NK-92 (cell line): ENCODE data around the gene MGA.

Source experiments
- DNase-seq: peaks from one replicate; lab custom pipeline; 2025; ENCODE audit not compliant: unreplicated experiment; lab: John Stamatoyannopoulos, UW

The MGA gene

GRCh38 chr15:41780266-41780665 lies 120.1 kb downstream of the MGA start:
- no peak for DNase-seq

- no peak for DNase-seq
Observed at GRCh38 chr15:41780727-41781126, 120.5 kb downstream of the MGA start.

GRCh38 chr15:41782371-41783282 lies 122.4 kb downstream of the MGA start:
- no peak for DNase-seq

- DNase-seq: no peak
Observed at GRCh38 chr15:41783296-41783695, 123.1 kb downstream of the MGA start.

- no peak for DNase-seq
Observed at GRCh38 chr15:41788262-41788661, 128.1 kb downstream of the MGA start.

GRCh38 chr15:41789236-41789635 lies 129.0 kb downstream of the MGA start:
- no peak for DNase-seq

GRCh38 chr15:41789662-41790061 lies 129.5 kb downstream of the MGA start:
- DNase-seq: no peak

- no peak for DNase-seq
Observed at GRCh38 chr15:41790169-41790568, 130.0 kb downstream of the MGA start.

- no peak for DNase-seq
Observed at GRCh38 chr15:41790756-41791546, 130.7 kb downstream of the MGA start.

- no peak for DNase-seq
Observed at GRCh38 chr15:41791547-41791937, 131.3 kb downstream of the MGA start.

- no peak for DNase-seq
Observed at GRCh38 chr15:41792000-41792637, 131.9 kb downstream of the MGA start.

- DNase-seq: no peak
Observed at GRCh38 chr15:41794081-41794480, 133.9 kb downstream of the MGA start.

- no peak for DNase-seq
Observed at GRCh38 chr15:41795996-41796856, 136.0 kb downstream of the MGA start.

GRCh38 chr15:41797201-41797944 lies 137.2 kb downstream of the MGA start:
- DNase-seq: no peak

GRCh38 chr15:41798607-41799487 lies 138.6 kb downstream of the MGA start:
- DNase-seq: no peak

- no peak for DNase-seq
Observed at GRCh38 chr15:41799488-41799805, 139.2 kb downstream of the MGA start.

- DNase-seq: no peak
Observed at GRCh38 chr15:41801185-41801584, 141.0 kb downstream of the MGA start.

GRCh38 chr15:41801850-41802455 lies 141.7 kb downstream of the MGA start:
- DNase-seq: no peak

- no peak for DNase-seq
Observed at GRCh38 chr15:41804361-41804760, 144.2 kb downstream of the MGA start.
